Panc1 (cell line): ENCODE results near the gene HLA-DQA2. TPM values are rescaled to one million over a fixed set of nuclear protein-coding genes. Genes with fewer than 3 reads are reported as not detected.

Source experiments
- ATAC-seq: fragments of 200-7000 bp; cut with Tn5 transposase; 2 replicates; pipeline ENCODE4 v1.9.1; 2020; ENCODE audit warnings: mild to moderate bottlenecking, moderate library complexity
- BruUV-seq: library from RNA; stranded (reverse); fragments of 400-500 nt; replicated peaks from 2 replicates; lab custom pipeline; 2021; lab: Mats Ljungman, UMichigan
- CTCF ChIA-PET: fragments of 300-600 bp; sonication (Branson Sonifier 250); formaldehyde crosslinking; loops from one replicate; lab custom pipeline; 2022; ENCODE audit warnings: antibody characterized with exemption; lab: Charles Lee
- POLR2A ChIA-PET: fragments of 300-600 bp; sonication (Branson Sonifier 250); formaldehyde crosslinking; loops from one replicate; lab custom pipeline; 2022; ENCODE audit warnings: antibody characterized with exemption; lab: Charles Lee
- DNase-seq: peaks from one replicate; pipeline ENCODE4 v3.0.0-alpha.2; 2010; ENCODE audit warnings: low read depth, low spot score
- H3K27ac ChIP-seq: 2 replicates; pipeline ENCODE4 v1.5.1; 2011; ENCODE audit warnings: mild to moderate bottlenecking, low read length, inconsistent platforms
- H3K27me3 ChIP-seq: fragments of 200-500 bp; sonication (Bioruptor generic); 2 replicates; pipeline ENCODE4 v1.6.0; 2014; ENCODE audit warnings: low read length, inconsistent platforms; ENCODE audit not compliant: control insufficient read depth, insufficient read depth
- H3K36me3 ChIP-seq: fragments of 200-500 bp; sonication (Bioruptor generic); 2 replicates; pipeline ENCODE4 v1.5.1; 2014; ENCODE audit warnings: inconsistent platforms, mild to moderate bottlenecking, low read length, moderate library complexity; ENCODE audit not compliant: control insufficient read depth, insufficient read depth
- H3K4me1 ChIP-seq: 2 replicates; pipeline ENCODE4 v1.5.1; 2011; ENCODE audit warnings: inconsistent platforms, mild to moderate bottlenecking, low read length, moderate library complexity; ENCODE audit not compliant: control insufficient read depth, insufficient read depth
- H3K4me3 ChIP-seq, 2 experiments: 2 replicates each; pipeline ENCODE4 v1.5.1; 2011 to 2012; ENCODE audit warnings: low read depth in 2 of 2, low read length in 2 of 2, mild to moderate bottlenecking in 2 of 2, inconsistent platforms in 1 of 2, moderate library complexity in 1 of 2
- H3K9me3 ChIP-seq: fragments of 200-500 bp; sonication (Bioruptor generic); 2 replicates; pipeline ENCODE4 v1.5.1; 2014; ENCODE audit warnings: low read depth, mild to moderate bottlenecking, inconsistent platforms, low read length, moderate library complexity; ENCODE audit not compliant: control insufficient read depth, insufficient read depth
- POLR2AphosphoS5 ChIP-seq: IDR thresholded peaks from 2 replicates; pipeline ENCODE4 v1.6.1; 2012; ENCODE audit warnings: mild to moderate bottlenecking, low read depth, low read length, moderate library complexity
- SIN3A ChIP-seq: IDR thresholded peaks from 2 replicates; pipeline ENCODE4 v1.6.1; 2012; ENCODE audit warnings: low read depth, mild to moderate bottlenecking, low read length, moderate library complexity, borderline replicate concordance; ENCODE audit not compliant: insufficient read depth
- TCF7L2 ChIP-seq: IDR thresholded peaks from 2 replicates; pipeline ENCODE4 v1.6.1; 2011; ENCODE audit warnings: mild to moderate bottlenecking, low read depth, low read length, inconsistent platforms
- in situ Hi-C: cut with HindIII; loops from 2 replicates; pipeline ENCODE4 v1.10.0; 2016; ENCODE audit warnings: low sequenced_read_pairs, low pct_unique_long_range_greater_than_20kb
- intact Hi-C: fragments of 100-400 bp; cut with micrococcal nuclease; formaldehyde crosslinking; loops from one replicate; pipeline ENCODE4 v1.10.0; 2022; ENCODE audit not compliant: unreplicated experiment
- total RNA-seq: library from RNA; stranded (reverse); gene quantifications from one replicate; pipeline ENCODE4 v1.2.1, GENCODE V29; 2021; ENCODE audit not compliant: unreplicated experiment
- TF ChIP-seq, protein P1 (sequence below), 2 experiments: IDR thresholded peaks; 2 replicates each; pipeline ENCODE4 v1.6.1; 2011 to 2012; ENCODE audit warnings: low read depth in 2 of 2, control low read depth in 1 of 2, low read length in 1 of 2, mild to moderate bottlenecking in 1 of 2, moderate library complexity in 1 of 2; ENCODE audit not compliant: insufficient read depth in 1 of 2
- TF ChIP-seq, protein P2 (sequence below): fragments of 450-650 bp; IDR thresholded peaks from 2 replicates; pipeline ENCODE4 v1.5.1; 2017; ENCODE audit warnings: mild to moderate bottlenecking

HLA-DQA2 gene
- total RNA-seq, 1 experiment from 2014 or later, result not detected

DNA sequence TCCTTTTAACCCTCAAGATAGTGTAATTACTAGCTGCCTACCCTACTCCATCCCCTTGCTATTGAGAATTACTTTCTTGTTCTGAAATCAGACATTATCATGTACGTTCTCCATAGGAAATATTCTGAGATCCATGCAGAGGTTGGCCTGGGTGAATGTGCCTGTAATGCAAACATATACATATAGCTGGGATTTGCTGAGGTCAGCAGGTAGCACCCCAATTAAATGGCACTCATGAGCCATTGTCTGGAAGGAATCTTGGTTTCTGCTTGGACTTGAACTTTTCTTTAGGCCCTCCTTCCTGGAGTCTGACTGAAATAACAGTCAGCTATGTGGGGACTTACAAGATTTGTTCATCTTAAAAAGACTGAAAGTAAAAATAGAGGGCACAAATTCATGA is 18.5 kb downstream of the HLA-DQA2 start:
- ChIA-PET POLR2A (no interaction called here), CTCF (no interaction called here)
- no peak for TF ChIP-seq POLR2AphosphoS5
- TF ChIP-seq TCF7L2, result no peak
- TF ChIP-seq, protein P1, sequence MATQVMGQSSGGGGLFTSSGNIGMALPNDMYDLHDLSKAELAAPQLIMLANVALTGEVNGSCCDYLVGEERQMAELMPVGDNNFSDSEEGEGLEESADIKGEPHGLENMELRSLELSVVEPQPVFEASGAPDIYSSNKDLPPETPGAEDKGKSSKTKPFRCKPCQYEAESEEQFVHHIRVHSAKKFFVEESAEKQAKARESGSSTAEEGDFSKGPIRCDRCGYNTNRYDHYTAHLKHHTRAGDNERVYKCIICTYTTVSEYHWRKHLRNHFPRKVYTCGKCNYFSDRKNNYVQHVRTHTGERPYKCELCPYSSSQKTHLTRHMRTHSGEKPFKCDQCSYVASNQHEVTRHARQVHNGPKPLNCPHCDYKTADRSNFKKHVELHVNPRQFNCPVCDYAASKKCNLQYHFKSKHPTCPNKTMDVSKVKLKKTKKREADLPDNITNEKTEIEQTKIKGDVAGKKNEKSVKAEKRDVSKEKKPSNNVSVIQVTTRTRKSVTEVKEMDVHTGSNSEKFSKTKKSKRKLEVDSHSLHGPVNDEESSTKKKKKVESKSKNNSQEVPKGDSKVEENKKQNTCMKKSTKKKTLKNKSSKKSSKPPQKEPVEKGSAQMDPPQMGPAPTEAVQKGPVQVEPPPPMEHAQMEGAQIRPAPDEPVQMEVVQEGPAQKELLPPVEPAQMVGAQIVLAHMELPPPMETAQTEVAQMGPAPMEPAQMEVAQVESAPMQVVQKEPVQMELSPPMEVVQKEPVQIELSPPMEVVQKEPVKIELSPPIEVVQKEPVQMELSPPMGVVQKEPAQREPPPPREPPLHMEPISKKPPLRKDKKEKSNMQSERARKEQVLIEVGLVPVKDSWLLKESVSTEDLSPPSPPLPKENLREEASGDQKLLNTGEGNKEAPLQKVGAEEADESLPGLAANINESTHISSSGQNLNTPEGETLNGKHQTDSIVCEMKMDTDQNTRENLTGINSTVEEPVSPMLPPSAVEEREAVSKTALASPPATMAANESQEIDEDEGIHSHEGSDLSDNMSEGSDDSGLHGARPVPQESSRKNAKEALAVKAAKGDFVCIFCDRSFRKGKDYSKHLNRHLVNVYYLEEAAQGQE (IDR thresholded peaks at IDR 0.05; ENCODE audit: insufficient read depth in 1 of 2, low read depth in 2 of 2, low read length in 1 of 2), result no peak
- intact Hi-C loops, result no loop called here
- ATAC-seq (no peak), DNase-seq (no peak)
- Histone ChIP-seq H3K4me3 (no peak overlapping the region), H3K27ac (no peak overlapping the region), H3K27me3 (peaks cover 8% of the 10 kb centered on the region), H3K36me3 (no peaks in the 10 kb centered on the region), H3K9me3 (no peaks in the 10 kb centered on the region), H3K4me1 (no peaks in the 10 kb centered on the region)
- in situ Hi-C loops, result no loop called here
- no TSS peak for BruUV-seq

DNA sequence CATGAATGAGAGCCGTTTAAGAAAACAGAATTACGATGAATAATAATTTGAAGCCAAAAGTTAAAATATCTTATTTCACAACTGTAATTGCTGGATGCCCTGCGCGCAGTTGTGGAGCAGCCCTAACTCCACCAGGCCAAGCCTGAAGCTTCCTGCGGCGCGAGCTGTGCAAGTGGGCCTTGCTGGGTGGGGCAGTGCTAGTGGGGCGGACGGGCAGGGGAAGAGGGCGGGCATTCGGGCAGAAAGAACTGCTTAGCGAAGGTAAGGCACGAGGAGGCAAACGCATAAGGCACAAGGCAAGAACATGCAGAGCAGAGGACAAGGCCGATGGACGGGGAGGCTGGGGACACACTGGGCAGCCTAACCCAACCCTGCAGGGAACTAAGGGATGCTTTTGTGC is 19.9 kb downstream of the HLA-DQA2 start:
- in situ Hi-C loops, result no loop called here
- Histone ChIP-seq H3K4me3 (no peak overlapping the region), H3K27me3 (peaks cover 9% of the 10 kb centered on the region), H3K4me1 (no peaks in the 10 kb centered on the region), H3K36me3 (no peaks in the 10 kb centered on the region), H3K27ac (no peak overlapping the region), H3K9me3 (no peaks in the 10 kb centered on the region)
- TF ChIP-seq POLR2AphosphoS5, result no peak
- no peak for TF ChIP-seq TCF7L2
- TF ChIP-seq, protein P2, sequence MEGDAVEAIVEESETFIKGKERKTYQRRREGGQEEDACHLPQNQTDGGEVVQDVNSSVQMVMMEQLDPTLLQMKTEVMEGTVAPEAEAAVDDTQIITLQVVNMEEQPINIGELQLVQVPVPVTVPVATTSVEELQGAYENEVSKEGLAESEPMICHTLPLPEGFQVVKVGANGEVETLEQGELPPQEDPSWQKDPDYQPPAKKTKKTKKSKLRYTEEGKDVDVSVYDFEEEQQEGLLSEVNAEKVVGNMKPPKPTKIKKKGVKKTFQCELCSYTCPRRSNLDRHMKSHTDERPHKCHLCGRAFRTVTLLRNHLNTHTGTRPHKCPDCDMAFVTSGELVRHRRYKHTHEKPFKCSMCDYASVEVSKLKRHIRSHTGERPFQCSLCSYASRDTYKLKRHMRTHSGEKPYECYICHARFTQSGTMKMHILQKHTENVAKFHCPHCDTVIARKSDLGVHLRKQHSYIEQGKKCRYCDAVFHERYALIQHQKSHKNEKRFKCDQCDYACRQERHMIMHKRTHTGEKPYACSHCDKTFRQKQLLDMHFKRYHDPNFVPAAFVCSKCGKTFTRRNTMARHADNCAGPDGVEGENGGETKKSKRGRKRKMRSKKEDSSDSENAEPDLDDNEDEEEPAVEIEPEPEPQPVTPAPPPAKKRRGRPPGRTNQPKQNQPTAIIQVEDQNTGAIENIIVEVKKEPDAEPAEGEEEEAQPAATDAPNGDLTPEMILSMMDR, result no peak
- ChIA-PET CTCF (interaction anchor here (0.6 kb wide), 1 partner anchor 35 kb away, joined by 3 read pairs; no protein-coding TSS in a partner anchor), POLR2A (no interaction called here)
- no TSS peak for BruUV-seq
- intact Hi-C loops, result no loop called here
- DNase-seq, result no peak
- ATAC-seq, result no peak

DNA sequence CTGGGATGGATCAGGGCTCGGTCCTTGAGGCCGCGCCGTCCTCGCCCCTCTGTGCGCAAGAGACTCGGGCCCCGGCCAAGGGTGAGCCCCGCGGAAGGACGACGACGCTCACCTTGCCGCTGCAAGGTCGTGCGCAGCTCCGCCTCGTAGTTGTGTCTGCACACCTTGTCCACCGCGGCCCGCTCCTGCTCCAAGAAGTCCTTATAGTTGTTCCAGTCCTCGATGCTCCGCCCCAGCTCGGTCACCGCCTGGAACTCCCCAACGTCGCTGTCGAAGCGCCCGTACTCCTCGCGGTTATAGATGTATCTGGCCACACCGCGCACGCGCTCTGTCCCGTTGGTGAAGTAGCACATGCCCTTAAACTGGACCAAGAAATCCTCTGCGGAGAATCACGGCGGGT is 20.4 kb downstream of the HLA-DQA2 start:
- no peak for DNase-seq
- no TSS peak for BruUV-seq
- Histone ChIP-seq H3K36me3 (no peaks in the 10 kb centered on the region), H3K4me3 (no peak overlapping the region), H3K9me3 (no peaks in the 10 kb centered on the region), H3K4me1 (no peaks in the 10 kb centered on the region), H3K27ac (no peak overlapping the region), H3K27me3 (peaks cover 11% of the 10 kb centered on the region)
- intact Hi-C loops, result no loop called here
- CTCF ChIA-PET, result interaction anchor here (0.6 kb wide), 2 partner anchors 35 to 580 kb away, joined by 3 to 4 read pairs; no protein-coding TSS in a partner anchor
- POLR2A ChIA-PET, result no interaction called here
- no peak for TF ChIP-seq SIN3A
- TF ChIP-seq, protein P1 (IDR thresholded peaks at IDR 0.05; ENCODE audit: insufficient read depth in 1 of 2, low read depth in 2 of 2, low read length in 1 of 2), result no peak
- TF ChIP-seq, protein P2, result no peak
- no peak for ATAC-seq
- in situ Hi-C loops, result no loop called here
